Chondrocyte (in vitro differentiated cells): ENCODE data around the gene FRS2. TPM values are rescaled to one million over a fixed set of nuclear protein-coding genes. Genes with fewer than 3 reads are reported as not detected.

ENCODE experiments used
- DNase-seq: peaks from one replicate; pipeline ENCODE4 v3.0.0; 2021; ENCODE audit warnings: mixed read lengths, low spot score
- H3K27ac Mint-ChIP-seq: one replicate; pipeline ENCODE4 v1.8.0; 2021; ENCODE audit warnings: mild to moderate bottlenecking, moderate library complexity, mixed read lengths; ENCODE audit not compliant: unreplicated experiment
- H3K27me3 Mint-ChIP-seq: 2 replicates; pipeline ENCODE4 v1.8.0; 2021; ENCODE audit warnings: low read depth, mixed read lengths
- H3K36me3 Mint-ChIP-seq: 2 replicates; pipeline ENCODE4 v1.8.0; 2021; ENCODE audit warnings: low read depth, mixed read lengths
- H3K4me1 Mint-ChIP-seq: 2 replicates; pipeline ENCODE4 v1.8.0; 2021; ENCODE audit warnings: low read depth, mild to moderate bottlenecking, mixed read lengths
- H3K4me3 Mint-ChIP-seq: one replicate; pipeline ENCODE4 v1.8.0; 2021; ENCODE audit warnings: mild to moderate bottlenecking, moderate library complexity, mixed read lengths; ENCODE audit not compliant: unreplicated experiment
- H3K9me3 Mint-ChIP-seq: 2 replicates; pipeline ENCODE4 v1.8.0; 2021; ENCODE audit warnings: low read depth, mixed read lengths
- CTCF ChIP-seq: fragments of 200-600 bp; sonication (generic); IDR thresholded peaks from 2 replicates; pipeline ENCODE4 v1.5.0; 2021; ENCODE audit warnings: antibody characterized with exemption, mild to moderate bottlenecking, moderate library complexity
- total RNA-seq: library from RNA; stranded (reverse); gene quantifications from 3 replicates; pipeline ENCODE4 v1.2.1, GENCODE V29; 2021

The FRS2 gene
- total RNA-seq, 1 donor from 2014 or later: 46.9 TPM

- DNase-seq: no peak
- Mint-ChIP-seq H3K9me3 (peaks cover 6% of the 10 kb centered on the region), H3K36me3 (peaks cover 11% of the 10 kb centered on the region), H3K27me3 (no peaks in the 10 kb centered on the region), H3K4me3 (no peak overlapping the region), H3K27ac (no peak overlapping the region), H3K4me1 (peaks cover 20% of the 10 kb centered on the region)
- no peak for TF ChIP-seq CTCF
These were observed 73.9 kb downstream of the FRS2 start for GRCh38 chr12:69544087-69544486.

DNA sequence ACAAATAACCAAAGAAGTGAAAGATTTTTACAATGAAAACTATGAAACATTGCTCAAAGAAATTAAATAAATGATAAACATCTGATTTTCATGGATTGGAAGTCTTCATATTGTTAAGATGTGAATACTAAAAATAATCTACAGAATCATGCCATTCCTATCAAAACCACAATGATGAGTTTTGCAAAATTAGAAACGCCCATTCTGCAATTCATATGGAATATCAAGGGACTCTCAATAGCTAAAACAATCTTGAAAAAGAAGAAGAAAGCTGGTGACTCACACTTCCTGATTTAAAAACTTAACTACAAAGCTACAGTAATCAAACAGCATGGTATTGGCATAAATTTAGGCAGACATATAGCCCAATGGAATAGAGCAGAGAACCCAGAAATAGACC is 74.9 kb downstream of the FRS2 start:
- no peak for TF ChIP-seq CTCF
- no peaks in the 10 kb centered on the region for H3K27me3 Mint-ChIP-seq
- peaks cover 6% of the 10 kb centered on the region for H3K9me3 Mint-ChIP-seq
- DNase-seq: no peak
- no peak overlapping the region for H3K27ac Mint-ChIP-seq
- peaks cover 13% of the 10 kb centered on the region for H3K36me3 Mint-ChIP-seq
- H3K4me3 Mint-ChIP-seq: no peak overlapping the region
- H3K4me1 Mint-ChIP-seq: peaks cover 20% of the 10 kb centered on the region

DNA sequence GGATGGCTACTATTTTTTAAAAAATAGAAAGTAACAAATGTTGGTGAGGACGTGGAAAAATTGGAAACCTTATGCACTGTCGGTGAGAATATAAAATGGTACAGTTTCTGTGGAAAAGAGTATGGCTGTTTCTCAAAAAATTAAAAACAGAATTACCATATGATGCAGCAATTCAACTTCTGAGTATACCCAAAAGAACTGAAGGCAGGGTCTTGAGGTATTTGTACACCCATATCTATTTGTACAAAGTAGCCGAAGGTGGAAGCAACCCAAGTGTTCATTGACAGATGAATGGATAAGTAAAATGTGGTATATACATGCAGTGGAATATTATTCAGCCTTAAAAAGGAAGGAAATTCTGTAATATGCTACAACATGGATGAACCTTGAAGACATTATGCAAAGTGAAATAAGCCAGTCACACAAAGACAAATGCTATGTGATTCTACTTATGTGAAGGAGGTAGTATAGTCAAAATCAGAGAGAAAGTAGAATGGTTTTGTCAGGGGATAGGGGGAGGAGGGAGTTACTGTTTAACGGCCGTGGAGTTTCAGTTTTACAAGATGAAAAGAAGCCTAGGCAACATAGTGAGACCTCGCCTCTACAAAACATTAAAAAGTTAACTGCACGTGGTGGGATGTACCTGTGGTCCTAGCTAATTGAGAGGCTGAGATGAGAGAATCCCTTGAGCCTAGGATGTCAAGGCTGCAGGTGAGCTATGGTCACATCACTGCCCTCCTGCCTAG is 76.7 kb downstream of the FRS2 start:
- Mint-ChIP-seq H3K4me3 (no peak overlapping the region), H3K27me3 (no peaks in the 10 kb centered on the region), H3K9me3 (peaks cover 6% of the 10 kb centered on the region), H3K27ac (no peak overlapping the region), H3K36me3 (peaks cover 13% of the 10 kb centered on the region), H3K4me1 (peaks cover 4% of the 10 kb centered on the region)
- DNase-seq: no peak
- no peak for TF ChIP-seq CTCF

- no peak for DNase-seq
- no peak for TF ChIP-seq CTCF
- peaks cover 4% of the 10 kb centered on the region for H3K9me3 Mint-ChIP-seq
- no peak overlapping the region for H3K4me3 Mint-ChIP-seq
- H3K4me1 Mint-ChIP-seq: peaks cover 3% of the 10 kb centered on the region
- H3K36me3 Mint-ChIP-seq: peaks cover 8% of the 10 kb centered on the region
- H3K27me3 Mint-ChIP-seq: no peaks in the 10 kb centered on the region
- no peak overlapping the region for H3K27ac Mint-ChIP-seq
These were observed 78.5 kb downstream of the FRS2 start for GRCh38 chr12:69548687-69549086.

- H3K4me1 Mint-ChIP-seq: peaks cover 19% of the 10 kb centered on the region
- no peaks in the 10 kb centered on the region for H3K27me3 Mint-ChIP-seq
- H3K36me3 Mint-ChIP-seq: peaks cover 4% of the 10 kb centered on the region
- no peak overlapping the region for H3K4me3 Mint-ChIP-seq
- H3K9me3 Mint-ChIP-seq: no peaks in the 10 kb centered on the region
- no peak for TF ChIP-seq CTCF
- no peak for DNase-seq
- H3K27ac Mint-ChIP-seq: no peak overlapping the region
These were observed 80.6 kb downstream of the FRS2 start for GRCh38 chr12:69550569-69551350.
